GM21619 (cell line): ENCODE data around the gene MYH9.
"Not testable (repeated sequence)": the region's sequence is repeated elsewhere in the genome, so short reads cannot be mapped to it uniquely, and the experiment has no call there.

Source experiments
- ATAC-seq: cut with Tn5 transposase; IDR thresholded peaks from one replicate; pipeline ENCODE4 v1.9.1; 2021; ENCODE audit not compliant: unreplicated experiment

The MYH9 gene

GRCh38 chr22:36281781-36282327 lies 105.9 kb downstream of the MYH9 start:
- ATAC-seq = no peak

GRCh38 chr22:36280379-36280778 lies 107.4 kb downstream of the MYH9 start:
- ATAC-seq = no peak

DNA sequence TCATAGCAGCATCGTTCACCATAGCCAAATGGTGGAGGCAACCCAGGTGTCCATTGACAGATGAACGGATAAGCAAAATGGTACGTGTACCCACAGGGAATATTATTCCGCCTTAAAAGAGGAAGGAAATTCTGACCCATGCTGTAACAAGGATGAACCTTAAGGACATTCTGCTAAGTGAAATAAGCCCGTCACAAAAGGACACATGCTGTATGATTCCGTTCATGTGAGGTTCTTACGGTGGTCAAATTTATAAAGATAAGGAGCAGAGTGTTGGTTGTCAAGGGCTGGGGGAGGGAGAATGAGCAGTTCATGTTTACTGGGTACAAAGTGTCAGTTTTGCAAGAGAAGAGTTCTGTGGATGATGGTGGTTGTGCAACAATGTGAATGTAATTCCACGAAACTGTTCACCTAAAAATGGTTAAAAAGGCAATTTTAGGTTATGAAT lies 108.5 kb downstream of the MYH9 start:
- ATAC-seq = no peak

DNA sequence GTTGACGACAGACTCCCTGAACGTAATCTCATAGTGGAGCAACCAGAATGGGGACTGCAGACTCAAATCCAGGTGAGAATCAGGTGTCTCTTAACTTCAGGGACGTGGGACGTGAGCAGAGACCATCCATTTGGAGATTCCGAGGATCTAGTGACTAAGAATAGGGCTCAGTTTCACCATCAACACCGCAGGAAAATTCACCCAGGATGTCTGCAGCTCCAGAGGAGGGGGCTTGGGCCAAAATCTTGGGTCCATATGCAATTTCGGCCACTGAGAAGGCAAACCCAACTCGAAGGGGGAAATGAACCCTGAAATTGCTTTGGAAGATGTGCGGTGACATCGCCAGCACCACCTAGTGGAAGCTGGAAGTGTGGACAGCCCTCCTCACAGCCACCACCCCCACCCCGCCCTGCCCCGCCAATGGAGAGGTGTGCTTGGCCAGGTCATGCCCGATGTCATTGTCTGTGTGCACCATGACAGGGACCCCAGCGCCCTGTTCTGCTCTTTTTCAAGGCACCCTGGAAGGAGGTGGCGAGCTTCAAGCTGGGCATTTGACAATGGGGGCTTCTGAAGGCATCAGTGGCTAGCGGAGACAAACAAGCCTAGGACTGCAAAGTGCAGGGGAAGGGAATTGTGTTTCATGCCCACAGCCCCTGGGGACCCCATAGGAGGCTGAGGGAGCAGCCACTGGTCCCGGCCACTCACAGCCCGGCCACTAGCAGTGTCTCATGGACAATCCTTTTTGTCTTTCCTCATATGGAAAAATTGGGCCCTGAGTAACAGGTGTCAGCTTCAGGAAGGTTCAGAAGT lies 110.1 kb downstream of the MYH9 start:
- no peak for ATAC-seq

DNA sequence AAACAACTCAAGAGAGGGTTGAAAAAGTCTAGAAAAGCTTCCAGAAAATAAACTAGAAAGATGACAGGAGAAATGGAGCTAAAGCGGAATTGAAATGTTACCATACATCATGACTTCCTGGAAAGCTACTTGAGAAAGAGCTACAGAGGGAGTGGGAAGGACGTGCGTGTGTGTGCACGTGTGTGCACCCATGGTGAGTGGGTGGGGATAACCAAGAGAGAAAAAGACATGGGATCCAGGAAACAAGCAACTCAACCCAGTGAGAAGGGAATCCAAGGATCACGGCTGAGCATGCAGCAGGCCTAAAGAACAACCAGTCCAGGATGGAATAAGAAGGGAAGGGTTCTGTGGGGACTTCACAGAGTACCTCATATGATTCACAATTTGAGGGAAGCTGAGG lies 113.2 kb downstream of the MYH9 start:
- no peak for ATAC-seq

DNA sequence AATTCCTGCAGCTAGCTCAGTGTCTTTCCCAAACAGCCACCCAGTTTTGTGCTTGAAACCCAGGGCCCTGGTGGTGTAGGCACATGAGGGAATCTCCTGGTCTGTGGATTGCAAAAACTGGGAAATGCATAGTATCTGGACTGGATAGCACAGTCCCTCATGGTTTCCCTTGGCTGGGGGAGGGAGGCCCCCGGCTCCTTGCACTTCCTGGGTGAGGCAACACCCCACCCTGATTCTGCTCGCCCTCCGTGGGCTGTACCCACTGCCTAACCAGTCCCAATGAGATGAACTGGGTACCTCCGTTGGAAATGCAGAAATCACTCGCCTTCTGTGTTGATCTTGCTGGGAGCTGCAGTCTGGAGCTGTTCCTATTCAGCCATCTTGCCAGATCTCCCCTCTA lies 115.8 kb downstream of the MYH9 start:
- not testable (repeated sequence) for ATAC-seq

DNA sequence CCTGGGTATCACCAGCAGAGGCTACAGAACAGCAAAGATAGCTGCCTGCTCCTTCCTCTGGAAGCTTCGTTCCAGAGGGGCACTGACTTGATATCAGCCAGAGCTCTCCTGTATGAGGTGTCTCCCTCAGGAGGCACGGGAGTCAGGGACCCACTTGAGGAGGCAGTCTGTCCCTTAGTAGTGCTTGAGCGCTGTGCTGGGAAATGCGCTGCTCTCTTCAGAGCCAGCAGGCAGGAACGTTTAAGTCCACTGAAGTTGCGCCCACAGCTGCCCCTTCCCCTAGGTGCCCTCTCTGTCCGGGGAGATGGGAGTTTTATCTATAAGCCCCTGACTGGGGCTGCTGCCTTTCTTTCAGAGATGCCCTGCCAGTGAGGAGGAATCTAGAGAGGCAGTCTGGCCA lies 116.5 kb downstream of the MYH9 start:
- not testable (repeated sequence) for ATAC-seq

GRCh38 chr22:36267896-36268485 lies 119.8 kb downstream of the MYH9 start:
- ATAC-seq = no peak

GRCh38 chr22:36267058-36267457 lies 120.7 kb downstream of the MYH9 start:
- no peak for ATAC-seq

GRCh38 chr22:36263886-36264664 lies 123.7 kb downstream of the MYH9 start:
- not testable (repeated sequence) for ATAC-seq

DNA sequence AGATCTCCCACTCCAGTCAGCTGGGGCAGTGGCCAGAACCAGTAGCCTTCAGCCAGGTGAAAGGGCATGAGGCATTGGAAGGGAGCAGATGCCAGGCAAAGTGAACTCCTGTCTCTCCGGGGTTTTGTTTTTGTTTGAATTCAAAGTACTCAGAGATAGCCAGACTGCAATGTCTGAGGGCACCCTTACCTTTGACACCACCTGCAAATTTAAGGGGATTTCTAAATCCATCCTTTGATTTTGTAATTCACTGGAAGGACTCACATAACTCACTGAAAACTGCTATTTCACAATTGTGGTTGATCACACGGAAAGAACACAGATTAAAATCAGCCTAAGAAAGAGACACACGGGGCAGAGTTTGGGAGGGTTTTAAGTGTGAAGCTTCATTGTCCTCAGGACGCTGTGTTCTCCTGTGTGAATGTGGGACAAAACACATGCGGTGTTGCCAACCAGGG lies 124.5 kb downstream of the MYH9 start:
- ATAC-seq = not testable (repeated sequence)

DNA sequence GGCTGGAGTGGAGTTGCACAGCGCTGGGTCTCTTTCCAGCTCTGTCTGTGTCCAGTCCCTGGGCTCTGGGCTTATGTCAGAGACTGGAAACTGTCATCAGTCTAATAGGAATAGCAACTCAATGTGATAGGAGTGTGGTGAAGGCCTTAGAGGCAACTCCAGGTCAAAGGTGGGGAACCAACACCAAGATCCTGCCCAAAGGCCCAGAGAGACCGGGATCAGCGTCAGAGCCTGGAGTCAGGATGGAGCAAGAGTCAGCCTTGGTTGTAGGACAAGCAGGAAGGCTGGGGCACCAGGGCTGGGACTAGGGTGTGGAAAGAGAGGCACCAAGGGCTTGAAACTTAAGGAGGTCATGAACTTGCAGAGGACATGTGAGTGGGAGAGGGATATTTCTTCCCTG lies 125.5 kb downstream of the MYH9 start:
- ATAC-seq = not testable (repeated sequence)

- not testable (repeated sequence) for ATAC-seq
Observed at GRCh38 chr22:36261675-36262074, 126.1 kb downstream of the MYH9 start.

DNA sequence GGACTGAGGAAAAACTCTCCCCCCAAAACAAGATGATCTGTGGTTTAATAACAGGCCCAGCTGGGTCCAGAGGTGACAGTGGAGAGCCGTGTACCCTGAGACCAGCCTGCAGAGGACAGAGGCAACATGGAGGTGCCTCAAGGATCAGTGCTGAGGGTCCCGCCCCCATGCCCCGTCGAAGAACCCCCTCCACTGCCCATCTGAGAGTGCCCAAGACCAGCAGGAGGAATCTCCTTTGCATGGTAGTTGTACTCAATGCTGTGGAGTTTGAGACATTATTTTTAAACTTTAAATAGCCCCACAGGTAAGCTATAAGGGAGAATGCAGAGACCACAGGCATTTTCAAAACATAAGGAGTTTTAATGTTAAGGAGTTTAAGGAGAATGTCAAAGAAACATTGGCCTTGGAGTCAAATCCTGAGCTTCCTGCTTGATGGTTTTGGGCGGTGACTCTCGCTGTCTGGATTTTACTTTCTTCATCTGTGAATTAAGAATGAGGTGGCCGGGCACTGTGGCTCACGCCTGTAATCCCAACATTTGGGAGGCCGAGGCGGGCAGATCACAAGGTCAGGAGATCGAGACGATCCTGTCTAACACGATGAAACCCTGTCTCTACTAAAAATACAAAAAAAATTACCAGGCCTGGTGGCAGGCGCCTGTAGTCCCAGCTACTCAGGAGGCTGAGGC lies 128.0 kb downstream of the MYH9 start:
- no peak for ATAC-seq

DNA sequence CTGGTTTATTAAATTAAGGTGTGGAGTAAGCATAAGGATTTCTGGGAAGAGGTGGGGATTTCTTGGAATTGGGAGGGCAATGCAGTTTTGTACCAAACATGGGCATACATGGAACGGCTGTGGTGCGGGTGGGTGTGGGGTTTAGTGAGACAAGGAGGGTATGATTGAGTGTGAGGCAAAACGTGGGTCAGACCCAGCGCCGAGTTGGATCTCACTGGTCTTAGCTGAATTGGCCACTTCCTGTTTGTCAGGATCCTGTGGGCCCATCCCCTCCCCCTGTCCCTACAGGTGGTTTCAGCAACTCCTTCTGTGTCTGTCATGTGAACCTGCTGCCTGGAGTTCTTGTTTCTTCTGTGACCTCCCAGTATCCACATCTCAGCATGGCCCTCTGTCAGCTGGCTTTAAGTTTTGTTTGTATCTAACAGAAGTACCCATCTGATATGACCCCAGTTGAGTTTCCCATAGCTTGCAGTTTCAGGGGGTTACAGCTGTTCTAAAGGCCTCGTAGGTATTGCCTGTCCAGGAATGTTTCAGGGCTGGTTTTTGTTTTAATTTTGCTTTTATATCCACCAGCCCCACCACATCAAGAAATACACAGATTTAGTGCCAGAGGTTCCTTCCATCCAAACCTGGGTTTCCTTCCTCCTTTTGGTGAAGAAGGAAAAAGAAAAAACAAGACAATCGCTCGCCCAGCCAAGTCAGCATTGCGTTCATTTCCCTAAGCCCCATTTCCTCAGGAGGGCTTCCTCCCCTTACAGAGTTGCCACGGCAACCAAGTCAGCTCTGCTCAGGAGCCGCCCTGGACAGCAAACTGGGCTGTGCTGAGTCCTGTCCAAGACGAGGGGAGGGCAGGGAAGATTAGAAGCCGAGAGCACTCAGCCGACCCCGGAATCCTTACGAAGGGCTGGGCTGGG lies 128.8 kb downstream of the MYH9 start:
- no peak for ATAC-seq

GRCh38 chr22:36257948-36258670 lies 129.7 kb downstream of the MYH9 start:
- ATAC-seq = no peak

DNA sequence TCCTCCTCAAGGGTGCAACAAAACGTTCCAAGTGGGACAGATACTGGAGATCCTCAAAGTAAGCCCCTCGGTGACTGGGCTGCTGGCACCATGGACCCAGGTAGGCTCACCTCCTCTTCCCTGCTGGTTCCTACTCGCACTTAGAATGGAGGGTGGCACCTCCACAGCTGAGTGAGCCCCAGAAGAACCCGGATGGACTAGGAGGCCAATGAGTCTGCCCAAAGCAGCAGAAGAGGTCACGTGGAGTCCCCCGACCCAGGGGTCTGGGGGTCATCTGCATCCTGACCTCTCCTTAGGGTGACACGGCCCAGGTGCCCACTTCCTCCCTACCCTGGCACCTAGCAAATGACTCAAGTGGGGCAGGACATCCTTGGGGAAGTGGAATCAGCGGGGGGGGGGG lies 130.5 kb downstream of the MYH9 start:
- no peak for ATAC-seq

GRCh38 chr22:36256478-36256877 lies 131.3 kb downstream of the MYH9 start:
- no peak for ATAC-seq

DNA sequence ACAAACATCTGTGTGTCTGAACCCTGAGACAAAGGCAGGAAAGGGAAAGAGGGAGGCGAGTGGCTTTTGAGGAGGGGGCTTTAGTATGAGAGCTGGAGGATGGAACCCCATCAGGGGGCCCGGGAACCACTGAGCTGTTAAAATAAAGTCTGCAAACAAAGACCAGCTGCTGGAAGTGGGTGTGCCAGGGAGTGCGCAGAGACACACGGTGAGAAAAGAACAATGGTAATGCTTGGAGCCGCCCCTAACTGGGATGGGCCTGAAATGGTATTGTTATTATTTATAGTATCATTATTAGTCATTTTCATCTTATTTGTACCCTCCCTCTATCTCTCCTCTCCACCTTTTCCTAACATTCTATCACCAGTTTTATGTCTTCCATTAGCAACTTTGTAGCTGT lies 132.2 kb downstream of the MYH9 start:
- not testable (repeated sequence) for ATAC-seq
